ENCODE results near the gene GAN. TPM values are rescaled to one million over a fixed set of nuclear protein-coding genes. Genes with fewer than 3 reads are reported as not detected.

GAN gene
- total RNA-seq, 1 experiment from 2014 or later = 22.5 TPM

DNA sequence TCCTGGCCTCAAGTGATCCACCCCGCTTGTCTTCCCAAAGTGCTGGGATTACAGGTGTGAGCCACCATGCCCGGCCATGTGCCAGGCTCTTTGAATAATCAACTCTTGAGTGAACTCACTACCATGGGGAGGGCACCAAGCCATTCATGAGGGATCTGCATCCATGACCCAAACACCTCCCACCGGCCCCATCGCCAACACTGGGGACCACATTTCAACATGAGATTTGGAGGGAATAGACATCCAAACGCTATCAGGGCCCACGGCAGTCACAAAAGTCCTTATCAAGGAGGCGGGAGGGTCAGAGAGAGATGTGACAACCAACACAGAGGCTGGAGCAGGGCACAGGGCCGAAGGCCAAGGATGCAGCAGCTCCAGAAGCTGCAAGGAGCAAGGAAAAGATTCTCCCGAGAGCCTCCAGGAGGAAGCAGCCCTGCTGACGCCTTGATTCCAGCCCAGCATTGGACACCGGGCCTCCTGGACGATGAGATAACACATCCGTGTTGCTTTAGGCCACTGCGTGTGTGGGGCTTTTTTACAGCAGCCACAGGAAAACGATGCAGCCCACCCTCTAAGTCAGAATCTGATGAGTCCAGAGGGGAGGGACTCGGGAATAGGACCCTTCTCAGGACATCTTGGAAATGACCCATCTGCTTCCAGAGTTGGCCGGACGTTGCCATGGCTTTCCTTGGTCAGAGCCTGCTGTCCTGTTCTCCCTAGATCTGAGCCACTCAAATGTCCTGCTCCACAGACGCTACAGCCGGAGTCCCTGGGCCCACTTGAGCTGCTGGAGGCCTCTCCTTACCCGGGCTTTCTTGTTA lies 82.5 kb downstream of the GAN start:
- DNase-seq (ENCODE audit: low read depth, low spot score) (no peak), ATAC-seq (no peak)
- Histone ChIP-seq H3K4me2 (ENCODE audit: low read length) (no peak overlapping the region), H3K27ac (ENCODE audit: low read depth, low read length) (no peak overlapping the region), H3K4me1 (ENCODE audit: control insufficient read depth in 1 of 2, insufficient read depth in 2 of 2, low read length in 2 of 2) (peaks cover 16 to 17% of the 10 kb centered on the region in 2 experiments), H3K27me3 (ENCODE audit: insufficient read depth, low read length) (no peaks in the 10 kb centered on the region), H2AFZ (ENCODE audit: low read depth, low read length, poor library complexity, severe bottlenecking) (no peak overlapping the region), H3K4me3 (replicated peaks in 1 of 2; ENCODE audit: low read depth in 1 of 2, low read length in 2 of 2) (no peak overlapping the region), H3K9me2 (ENCODE audit: insufficient read depth) (no peaks in the 10 kb centered on the region), H4K20me1 (ENCODE audit: insufficient read depth) (no peaks in the 10 kb centered on the region), H3K36me3 (ENCODE audit: control insufficient read depth in 1 of 2, insufficient read depth in 2 of 2, low read length in 2 of 2) (no peaks in the 10 kb centered on the region), H3K9ac (ENCODE audit: low read length) (no peak overlapping the region), H3K9me3 (ENCODE audit: control insufficient read depth in 1 of 2, insufficient read depth in 1 of 2, low read depth in 1 of 2, low read length in 2 of 2) (no peaks in the 10 kb centered on the region), H3K79me2 (ENCODE audit: insufficient read depth, low read length) (no peaks in the 10 kb centered on the region)
- intact Hi-C loops (cut with micrococcal nuclease) = no loop called here
- TF ChIP-seq RAD21 (IDR thresholded peaks at IDR 0.05; ENCODE audit: low read depth) (no peak), ELF1 (IDR thresholded peaks at IDR 0.05; ENCODE audit: borderline replicate concordance, low read depth) (no peak), FOSL1 (IDR thresholded peaks at IDR 0.05; ENCODE audit: low read depth) (no peak), YY1 (IDR thresholded peaks at IDR 0.05; ENCODE audit: extremely low read depth, insufficient replicate concordance, low read depth, low read length) (no peak), EZH2phosphoT487 (IDR thresholded peaks at IDR 0.05; ENCODE audit: borderline replicate concordance) (no peak), EZH2 (IDR thresholded peaks at IDR 0.05) (no peak), ZNF274 (IDR thresholded peaks at IDR 0.05; ENCODE audit: low read depth, low read length) (no peak), TCF7L2 (IDR thresholded peaks at IDR 0.05; ENCODE audit: borderline replicate concordance, extremely low read depth, insufficient read depth, insufficient read length) (no peak)
- TF ChIP-seq, protein P1, sequence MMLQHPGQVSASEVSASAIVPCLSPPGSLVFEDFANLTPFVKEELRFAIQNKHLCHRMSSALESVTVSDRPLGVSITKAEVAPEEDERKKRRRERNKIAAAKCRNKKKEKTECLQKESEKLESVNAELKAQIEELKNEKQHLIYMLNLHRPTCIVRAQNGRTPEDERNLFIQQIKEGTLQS (IDR thresholded peaks at IDR 0.05) = no peak
- TF ChIP-seq, protein P2, sequence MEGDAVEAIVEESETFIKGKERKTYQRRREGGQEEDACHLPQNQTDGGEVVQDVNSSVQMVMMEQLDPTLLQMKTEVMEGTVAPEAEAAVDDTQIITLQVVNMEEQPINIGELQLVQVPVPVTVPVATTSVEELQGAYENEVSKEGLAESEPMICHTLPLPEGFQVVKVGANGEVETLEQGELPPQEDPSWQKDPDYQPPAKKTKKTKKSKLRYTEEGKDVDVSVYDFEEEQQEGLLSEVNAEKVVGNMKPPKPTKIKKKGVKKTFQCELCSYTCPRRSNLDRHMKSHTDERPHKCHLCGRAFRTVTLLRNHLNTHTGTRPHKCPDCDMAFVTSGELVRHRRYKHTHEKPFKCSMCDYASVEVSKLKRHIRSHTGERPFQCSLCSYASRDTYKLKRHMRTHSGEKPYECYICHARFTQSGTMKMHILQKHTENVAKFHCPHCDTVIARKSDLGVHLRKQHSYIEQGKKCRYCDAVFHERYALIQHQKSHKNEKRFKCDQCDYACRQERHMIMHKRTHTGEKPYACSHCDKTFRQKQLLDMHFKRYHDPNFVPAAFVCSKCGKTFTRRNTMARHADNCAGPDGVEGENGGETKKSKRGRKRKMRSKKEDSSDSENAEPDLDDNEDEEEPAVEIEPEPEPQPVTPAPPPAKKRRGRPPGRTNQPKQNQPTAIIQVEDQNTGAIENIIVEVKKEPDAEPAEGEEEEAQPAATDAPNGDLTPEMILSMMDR (IDR thresholded peaks at IDR 0.05 in 2 of 3, conservative IDR thresholded peaks at IDR 0.05 in 1 of 3; ENCODE audit: borderline replicate concordance in 1 of 3, insufficient read depth in 1 of 3, low read depth in 2 of 3, low read length in 2 of 3) = no peak
- no TSS peak for BruUV-seq (replicated peaks)
- CTCF ChIA-PET = no interaction called here
- POLR2A ChIA-PET = interaction anchor here (0.7 kb wide), 1 partner anchor 18 kb away, joined by 5 read pairs; no protein-coding TSS in a partner anchor
- RAD21 ChIA-PET (ENCODE audit: low non-redundant PET in 1 of 2, low total read pairs in 2 of 2, uncharacterized antibody in 2 of 2, unreplicated experiment in 2 of 2) = no interaction called here

Measured in HCT116 (cell line).